IPS-NIHi11 (cell line): Measurements from ENCODE around the gene DNASE1L1.
A peak's percentile ranks its signal among the peaks of the same experiment; 100 is the strongest.

Experiments
- DNase-seq: peaks from one replicate; pipeline ENCODE4 v3.0.0; 2012; ENCODE audit warnings: mixed read lengths, low spot score

DNASE1L1 gene

GRCh38 chrX:154409222-154409871, at the start of gene DNASE1L1:
Gene DNASE1L1 (minus strand): TSS chrX:154409254. CDS start chrX:154405568, 3,686 bp downstream.
- peak; percentile 71 for DNase-seq

GRCh38 chrX:154458116-154458953, 49.3 kb upstream of the DNASE1L1 start, which contains the start of gene PLXNA3:
Gene PLXNA3 (plus strand): TSS chrX:154458281. CDS start chrX:154460184, 1,903 bp downstream.
- DNase-seq: peak; percentile 78

GRCh38 chrX:154457491-154458115, 48.5 kb upstream of the DNASE1L1 start:
- DNase-seq: peak; percentile 90

- no peak for DNase-seq
Measured at GRCh38 chrX:154452823-154453222, 43.8 kb upstream of the DNASE1L1 start.

- no peak for DNase-seq
Measured at GRCh38 chrX:154450312-154450711, 41.3 kb upstream of the DNASE1L1 start.

- no peak for DNase-seq
Measured at GRCh38 chrX:154449618-154450017, 40.6 kb upstream of the DNASE1L1 start.

- no peak for DNase-seq
Measured at GRCh38 chrX:154448484-154448883, 39.4 kb upstream of the DNASE1L1 start.

- DNase-seq: no peak
Measured at GRCh38 chrX:154446430-154446829, 37.4 kb upstream of the DNASE1L1 start.

- DNase-seq: no peak
Measured at GRCh38 chrX:154445776-154446175, 36.7 kb upstream of the DNASE1L1 start.

GRCh38 chrX:154444755-154445246, 35.7 kb upstream of the DNASE1L1 start:
- no peak for DNase-seq

- peak; percentile 86 for DNase-seq
Measured at GRCh38 chrX:154443992-154444754, 35.1 kb upstream of the DNASE1L1 start, which contains the start of gene FAM50A. Gene FAM50A (plus strand): TSS chrX:154444141. CDS start chrX:154444236, 95 bp downstream.

GRCh38 chrX:154443479-154443910, 34.4 kb upstream of the DNASE1L1 start:
- no peak for DNase-seq

GRCh38 chrX:154441984-154442707, 33.1 kb upstream of the DNASE1L1 start:
- DNase-seq: no peak

- DNase-seq: no peak
Measured at GRCh38 chrX:154441564-154441963, 32.5 kb upstream of the DNASE1L1 start.

GRCh38 chrX:154440623-154441357, 31.7 kb upstream of the DNASE1L1 start:
- DNase-seq: no peak

- DNase-seq: no peak
Measured at GRCh38 chrX:154439841-154440240, 30.8 kb upstream of the DNASE1L1 start.

GRCh38 chrX:154437971-154438893, 29.2 kb upstream of the DNASE1L1 start:
- no peak for DNase-seq

GRCh38 chrX:154436983-154437752, 28.1 kb upstream of the DNASE1L1 start, which contains the start of gene GDI1:
Gene GDI1 (plus strand): TSS chrX:154437154. CDS start chrX:154437255, 101 bp downstream.
- peak; percentile 80 for DNase-seq
